IMR-90 (cell line): ENCODE data around the gene ARMH3. TPM values are rescaled to one million over a fixed set of nuclear protein-coding genes. Genes with fewer than 3 reads are reported as not detected.

Experiments
- ATAC-seq: fragments of 200-7000 bp; cut with Tn5 transposase; 2 replicates; pipeline ENCODE4 v1.9.1; 2020; ENCODE audit warnings: low read depth, mild to moderate bottlenecking, moderate library complexity
- BruUV-seq: library from RNA; stranded (reverse); fragments of 400-500 nt; replicated peaks from 2 replicates; lab custom pipeline; 2021; lab: Mats Ljungman, UMichigan
- CTCF ChIA-PET: fragments of 300-600 bp; formaldehyde crosslinking; extraction: SDS; loops from one replicate; lab custom pipeline; 2021; ENCODE audit warnings: antibody characterized with exemption; lab: Yijun Ruan, JAX
- POLR2A ChIA-PET: fragments of 300-600 bp; sonication (Branson Sonifier 250); formaldehyde crosslinking; loops from one replicate; lab custom pipeline; 2022; ENCODE audit warnings: antibody characterized with exemption; ENCODE audit not compliant: unreplicated experiment; lab: Charles Lee
- DNase-seq: peaks from one replicate; pipeline ENCODE4 v3.0.0; 2013
- H2AFZ ChIP-seq: replicated peaks from 2 replicates; pipeline ENCODE3; 2013; ENCODE audit warnings: low read length, mild to moderate bottlenecking; ENCODE audit not compliant: poor library complexity
- H2AK5ac ChIP-seq: 2 replicates; pipeline ENCODE4 v1.6.1; 2013; ENCODE audit warnings: low read depth, low read length, inconsistent platforms
- H2AK9ac ChIP-seq: replicated peaks from 2 replicates; pipeline ENCODE3; 2013; ENCODE audit warnings: mild to moderate bottlenecking, low read depth, low read length, moderate library complexity; ENCODE audit not compliant: poor library complexity
- H2BK120ac ChIP-seq: 2 replicates; pipeline ENCODE4 v1.6.1; 2013; ENCODE audit warnings: low read depth, low read length, inconsistent platforms
- H2BK15ac ChIP-seq: 3 replicates; pipeline ENCODE4 v1.6.1; 2013; ENCODE audit warnings: low read depth, low read length, inconsistent platforms
- H2BK20ac ChIP-seq: 2 replicates; pipeline ENCODE4 v1.6.1; 2013; ENCODE audit warnings: low read depth, mild to moderate bottlenecking, inconsistent platforms, low read length, moderate library complexity
- H2BK5ac ChIP-seq: 2 replicates; pipeline ENCODE4 v1.6.1; 2013; ENCODE audit warnings: mild to moderate bottlenecking, low read depth, low read length, inconsistent platforms; ENCODE audit not compliant: poor library complexity, severe bottlenecking
- H3K14ac ChIP-seq: replicated peaks from 2 replicates; pipeline ENCODE4 v1.6.1; 2013; ENCODE audit warnings: low read depth, low read length, inconsistent platforms
- H3K18ac ChIP-seq: 2 replicates; pipeline ENCODE4 v1.6.1; 2013; ENCODE audit warnings: low read depth, low read length, control low read depth
- H3K23ac ChIP-seq: 2 replicates; pipeline ENCODE4 v1.6.1; 2013; ENCODE audit warnings: low read depth, low read length, inconsistent platforms
- H3K27ac ChIP-seq: 2 replicates; pipeline ENCODE4 v1.5.1; 2013; ENCODE audit warnings: mild to moderate bottlenecking, control low read depth, low read length; ENCODE audit not compliant: insufficient read depth
- H3K27me3 ChIP-seq: 2 replicates; pipeline ENCODE4 v1.6.1; 2013; ENCODE audit warnings: low read length; ENCODE audit not compliant: control insufficient read depth, insufficient read depth
- H3K36me3 ChIP-seq: 2 replicates; pipeline ENCODE4 v1.6.1; 2013; ENCODE audit warnings: low read length, mixed read lengths; ENCODE audit not compliant: control insufficient read depth, insufficient read depth
- H3K4ac ChIP-seq: 2 replicates; pipeline ENCODE4 v1.6.1; 2013; ENCODE audit warnings: low read depth, low read length, inconsistent platforms
- H3K4me1 ChIP-seq: 2 replicates; pipeline ENCODE4 v1.6.1; 2013; ENCODE audit warnings: low read length, mixed read lengths; ENCODE audit not compliant: control insufficient read depth, insufficient read depth
- H3K4me2 ChIP-seq: 2 replicates; pipeline ENCODE4 v1.6.1; 2013; ENCODE audit warnings: low read depth, mild to moderate bottlenecking, control low read depth, low read length, moderate library complexity
- H3K4me3 ChIP-seq: 2 replicates; pipeline ENCODE4 v1.5.1; 2013; ENCODE audit warnings: low read depth, mild to moderate bottlenecking, control low read depth, low read length, moderate library complexity; ENCODE audit not compliant: insufficient read depth
- H3K56ac ChIP-seq: 2 replicates; pipeline ENCODE4 v1.6.1; 2013; ENCODE audit warnings: low read length, inconsistent platforms; ENCODE audit not compliant: insufficient read depth; ENCODE audit errors: extremely low read depth
- H3K79me1 ChIP-seq, 2 experiments: 2 replicates each; pipeline ENCODE4 v1.6.1; 2013; ENCODE audit warnings: low read length in 2 of 2, inconsistent platforms in 1 of 2, low read depth in 1 of 2
- H3K9ac ChIP-seq: 2 replicates; pipeline ENCODE4 v1.6.1; 2013; ENCODE audit warnings: low read depth, low read length, control low read depth
- H3K9me1 ChIP-seq: 2 replicates; pipeline ENCODE4 v1.6.1; 2013; ENCODE audit warnings: low read length, inconsistent platforms; ENCODE audit not compliant: insufficient read depth
- H3K9me3 ChIP-seq: 2 replicates; pipeline ENCODE4 v1.6.1; 2013; ENCODE audit warnings: low read length; ENCODE audit not compliant: control insufficient read depth, insufficient read depth
- H4K20me1 ChIP-seq: 2 replicates; pipeline ENCODE4 v1.6.1; 2013; ENCODE audit warnings: low read length, inconsistent platforms; ENCODE audit not compliant: insufficient read depth
- H4K5ac ChIP-seq: 2 replicates; pipeline ENCODE4 v1.6.1; 2013; ENCODE audit warnings: mild to moderate bottlenecking, low read depth, low read length, control low read depth
- H4K8ac ChIP-seq, 2 experiments: 2 replicates each; pipeline ENCODE4 v1.6.1; 2013; ENCODE audit warnings: low read depth in 2 of 2, low read length in 2 of 2, control low read depth in 1 of 2, inconsistent platforms in 1 of 2
- H4K91ac ChIP-seq: 2 replicates; pipeline ENCODE4 v1.6.1; 2013; ENCODE audit warnings: low read depth, low read length, inconsistent platforms; ENCODE audit not compliant: insufficient read depth
- BHLHE40 ChIP-seq: fragments of 150-350 bp; IDR thresholded peaks from 2 replicates; pipeline ENCODE4 v1.6.1; 2016; ENCODE audit warnings: mild to moderate bottlenecking, low read depth, low read length
- CTCF ChIP-seq: conservative IDR thresholded peaks from 2 replicates; pipeline ENCODE4 v1.5.1; 2012; ENCODE audit warnings: mild to moderate bottlenecking, low read depth, low read length, improper control_type of control experiment
- RAD21 ChIP-seq: IDR thresholded peaks from 2 replicates; pipeline ENCODE4 v1.6.1; 2012; ENCODE audit warnings: low read length, improper control_type of control experiment
- SMC3 ChIP-seq: fragments of 150-350 bp; IDR thresholded peaks from 2 replicates; pipeline ENCODE4 v1.6.1; 2016; ENCODE audit warnings: low read depth, mild to moderate bottlenecking, antibody characterized with exemption, low read length, moderate library complexity
- WGBS, 2 experiments: methylation state at CpG; one replicate each; pipeline versions ENCODE4 v1.1.5 to v1.1.7; 2013; ENCODE audit warnings: missing lambda C conversion rate in 2 of 2; ENCODE audit not compliant: insufficient read length in 1 of 2; ENCODE audit errors: extremely low coverage in 2 of 2; 5-methylcytosine and 5-hydroxymethylcytosine counted together
- dilution Hi-C: fragments of 300-500 bp; cut with HindIII; formaldehyde crosslinking; loops from one replicate; pipeline ENCODE4 v1.14.3; 2018; ENCODE audit warnings: low sequenced_read_pairs; ENCODE audit not compliant: unreplicated experiment
- in situ Hi-C: fragments of 300-500 bp; cut with MboI; formaldehyde crosslinking; loops from 3 replicates; pipeline ENCODE4 v1.14.3; 2019; ENCODE audit warnings: low sequenced_read_pairs, inconsistent platforms, mixed read lengths
- intact Hi-C: fragments of 100-400 bp; cut with micrococcal nuclease; formaldehyde crosslinking; loops from 2 replicates; pipeline ENCODE4 v1.10.0; 2022
- polyA plus RNA-seq, 3 experiments: library from polyadenylated mRNA; depleted of rRNA; stranded (reverse); fragments of >200 nt; gene quantifications; 2 replicates each; pipeline ENCODE4 v1.2.3, GENCODE V29; 2012; ENCODE audit warnings: low replicate concordance in 1 of 3
- total RNA-seq: library from RNA; depleted of rRNA; stranded (reverse); fragments of >200 nt; gene quantifications from 2 replicates; pipeline ENCODE4 v1.2.3, GENCODE V29; 2012

Gene ARMH3
- total and polyA plus RNA-seq, 2 of the 4 experiments (the other 2 are of a cell fraction): 12.1 to 13.1 TPM

GRCh38 chr10:102072673-102073527 is 16.9 kb upstream of the ARMH3 start:
- peak overlapping the region; percentile 47 for H2AFZ ChIP-seq
- no peak overlapping the region for H2BK120ac ChIP-seq
- H2AK5ac ChIP-seq: 0 out of 2 replicates have a peak overlapping the region, but pooled peaks have one; percentile 12
- H4K91ac ChIP-seq: no peak overlapping the region
- ChIA-PET CTCF (interaction anchor here (0.6 to 1.9 kb wide), 8 partner anchors 11 to 237 kb away, joined by 3 to 6 read pairs (median 4); no protein-coding TSS in a partner anchor), POLR2A (interaction anchor here (0.6 kb wide), 1 partner anchor 232 kb away, joined by 3 read pairs; no protein-coding TSS in a partner anchor)
- no peak overlapping the region for H3K27ac ChIP-seq
- peaks cover 12% of the 10 kb centered on the region; the same call in 1 of the 2 replicates for H3K36me3 ChIP-seq
- no peaks in the 10 kb centered on the region for H3K9me3 ChIP-seq
- no peak overlapping the region for H3K4me3 ChIP-seq
- H3K4ac ChIP-seq: no peak overlapping the region
- no peaks in the 10 kb centered on the region for H3K27me3 ChIP-seq
- no peak overlapping the region for H3K14ac ChIP-seq
- no peak overlapping the region for H3K4me2 ChIP-seq
- no TSS peak for BruUV-seq
- H4K20me1 ChIP-seq: peaks cover 17% of the 10 kb centered on the region; the same call in 1 of the 2 replicates
- H2AK9ac ChIP-seq: peak overlapping the region; percentile 77
- no peak overlapping the region for H3K18ac ChIP-seq
- no peak overlapping the region for H4K8ac ChIP-seq
- ATAC-seq (peak; percentile 99), DNase-seq (peak; percentile 73)
- peaks cover 18 to 24% of the 10 kb centered on the region in 2 experiments for H3K79me1 ChIP-seq
- no peak overlapping the region for H3K23ac ChIP-seq
- H2BK5ac ChIP-seq: no peak overlapping the region
- no peak overlapping the region for H2BK15ac ChIP-seq
- in situ Hi-C loops (no loop called here), dilution Hi-C loops (no loop called here), intact Hi-C loops (loop anchor here (1.0 to 2.0 kb wide), 4 partner anchors 32 to 233 kb away; no protein-coding TSS in a partner anchor)
- H3K56ac ChIP-seq: no peak overlapping the region
- 25% methylated on average over 1 of the region's 4 CpGs; no CpG with 5 or more reads in 1 of the 2 experiments for WGBS, 2 experiments
- no peak overlapping the region for H3K9ac ChIP-seq
- no peak overlapping the region for H4K5ac ChIP-seq
- H2BK20ac ChIP-seq: no peak overlapping the region
- no peaks in the 10 kb centered on the region for H3K4me1 ChIP-seq
- TF ChIP-seq SMC3 (peak; percentile 83), CTCF (peak; percentile 90), RAD21 (peak; percentile 88), BHLHE40 (no peak)
- H3K9me1 ChIP-seq: peaks cover 10% of the 10 kb centered on the region
